Measurements from ENCODE around the gene KRTAP5-1.

Gene KRTAP5-1

DNA sequence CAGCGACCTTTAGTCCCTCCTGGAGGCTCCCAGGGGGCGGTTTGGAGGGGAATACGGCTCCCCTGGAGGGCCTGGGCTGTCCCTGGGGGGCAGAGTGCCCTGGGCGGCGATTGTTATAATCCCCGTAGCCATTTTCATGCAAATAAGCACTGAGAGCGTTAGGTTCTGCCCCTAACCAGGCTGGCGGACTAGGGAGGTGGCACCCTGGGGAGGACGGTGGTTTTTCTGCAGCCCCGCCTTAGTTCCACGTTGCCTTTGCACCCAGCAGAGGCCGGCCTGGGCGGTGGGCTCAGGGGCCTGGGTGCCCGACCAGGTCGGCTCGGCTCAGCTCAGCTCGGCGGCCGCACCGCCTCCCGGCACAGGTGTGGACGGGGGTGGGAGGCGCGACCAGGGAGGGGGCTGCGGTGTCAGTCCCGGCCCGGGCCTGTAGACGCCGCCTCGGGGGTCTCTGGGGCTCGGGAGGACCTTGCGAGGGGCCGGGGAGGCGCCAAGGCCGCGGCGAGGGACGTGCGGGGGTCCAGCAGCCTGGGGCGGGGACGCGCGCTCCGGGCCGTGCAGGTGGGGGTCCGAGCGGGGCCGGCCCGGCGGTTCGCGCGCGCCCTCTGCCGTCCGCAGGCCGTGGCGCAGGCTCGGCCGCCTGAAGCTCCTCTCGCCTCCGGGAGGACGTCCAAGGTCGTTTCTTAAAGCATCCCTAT is 10.7 kb downstream of the KRTAP5-1 start:
- Histone ChIP-seq H3K4me3 (ENCODE audit: low read length) (peak overlapping the region; percentile 47; the same call in 1 of the 2 replicates), H3K27me3 (replicated peaks; ENCODE audit: insufficient read depth, low read length) (peaks cover 88% of the 10 kb centered on the region), H2AFZ (ENCODE audit: low read length) (peak overlapping the region; percentile 66), H3K36me3 (replicated peaks; ENCODE audit: insufficient read depth, low read length) (no peaks in the 10 kb centered on the region), H4K20me1 (ENCODE audit: insufficient read depth, low read length) (no peaks in the 10 kb centered on the region), H3K4me1 (ENCODE audit: low read length) (no peaks in the 10 kb centered on the region), H3K9ac (ENCODE audit: low read length) (no peak overlapping the region), H3F3A (ENCODE audit: insufficient read depth, low read length) (0 out of 2 replicates have a peak, but pooled peaks cover 3% of the 10 kb centered on the region), H3K9me3 (replicated peaks; ENCODE audit: insufficient read depth, low read length) (no peaks in the 10 kb centered on the region), H3K9me2 (replicated peaks; ENCODE audit: insufficient read depth, low read length) (no peaks in the 10 kb centered on the region), H3K79me2 (ENCODE audit: low read length) (no peaks in the 10 kb centered on the region), H3K27ac (ENCODE audit: low read length) (no peak overlapping the region), H3K4me2 (ENCODE audit: low read depth, low read length) (peak overlapping the region; percentile 96)
- DNase-seq: peak; percentile 58
- no peak for TF ChIP-seq EZH2phosphoT487 (IDR thresholded peaks at IDR 0.05; ENCODE audit: low read length)
- TF ChIP-seq CTCF (IDR thresholded peaks at IDR 0.05; ENCODE audit: low read length): peak; percentile 54

DNA sequence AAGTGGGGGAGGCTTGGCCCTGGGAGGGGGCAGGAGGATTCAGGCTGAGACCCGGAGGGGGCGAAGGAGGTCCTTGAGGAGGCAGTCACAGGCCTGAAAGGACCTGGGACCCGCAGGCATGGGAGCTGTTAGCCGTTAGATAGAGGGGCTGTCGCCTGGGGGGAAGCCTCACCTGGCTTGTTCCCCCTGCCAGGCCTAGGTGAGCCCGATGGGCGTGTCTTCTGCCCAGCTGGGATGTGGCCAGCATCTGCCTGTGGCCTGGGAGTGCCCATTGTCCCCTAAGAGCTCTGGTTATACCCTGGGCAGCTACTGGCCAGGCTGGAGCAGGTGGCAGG is 11.2 kb downstream of the KRTAP5-1 start:
- no peak overlapping the region for H3K4me3 ChIP-seq (ENCODE audit: low read length)
- no peak overlapping the region for H3K27ac ChIP-seq (ENCODE audit: low read length)
- TF ChIP-seq EZH2 (optimal IDR thresholded peaks at IDR 0.05; ENCODE audit: low read depth, low read length) (no peak), CTCF (IDR thresholded peaks at IDR 0.05; ENCODE audit: low read length) (no peak), EZH2phosphoT487 (IDR thresholded peaks at IDR 0.05; ENCODE audit: low read length) (no peak)
- 0 out of 2 replicates have a peak, but pooled peaks cover 3% of the 10 kb centered on the region for H3F3A ChIP-seq (ENCODE audit: insufficient read depth, low read length)
- no peaks in the 10 kb centered on the region for H3K4me1 ChIP-seq (ENCODE audit: low read length)
- no peaks in the 10 kb centered on the region for H3K79me2 ChIP-seq (ENCODE audit: low read length)
- H3K9me3 ChIP-seq (replicated peaks; ENCODE audit: insufficient read depth, low read length): no peaks in the 10 kb centered on the region
- no peak overlapping the region for H3K9ac ChIP-seq (ENCODE audit: low read length)
- H4K20me1 ChIP-seq (ENCODE audit: insufficient read depth, low read length): no peaks in the 10 kb centered on the region
- H3K9me2 ChIP-seq (replicated peaks; ENCODE audit: insufficient read depth, low read length): no peaks in the 10 kb centered on the region
- H2AFZ ChIP-seq (ENCODE audit: low read length): no peak overlapping the region
- no peaks in the 10 kb centered on the region for H3K36me3 ChIP-seq (replicated peaks; ENCODE audit: insufficient read depth, low read length)
- H3K4me2 ChIP-seq (ENCODE audit: low read depth, low read length): peak overlapping the region; percentile 96
- peaks cover 86% of the 10 kb centered on the region for H3K27me3 ChIP-seq (replicated peaks; ENCODE audit: insufficient read depth, low read length)
- no peak for DNase-seq

GRCh38 chr11:1573077-1573902 is 11.8 kb downstream of the KRTAP5-1 start:
- peak overlapping the region; percentile 35; the same call in 1 of the 2 replicates for H3K4me3 ChIP-seq (ENCODE audit: low read length)
- TF ChIP-seq EZH2 (optimal IDR thresholded peaks at IDR 0.05; ENCODE audit: low read depth, low read length) (no peak), CTCF (IDR thresholded peaks at IDR 0.05; ENCODE audit: low read length) (no peak), EZH2phosphoT487 (IDR thresholded peaks at IDR 0.05; ENCODE audit: low read length) (no peak)
- H4K20me1 ChIP-seq (ENCODE audit: insufficient read depth, low read length): no peaks in the 10 kb centered on the region
- no peaks in the 10 kb centered on the region for H3K9me3 ChIP-seq (replicated peaks; ENCODE audit: insufficient read depth, low read length)
- H3K9ac ChIP-seq (ENCODE audit: low read length): no peak overlapping the region; the same call in 1 of the 2 replicates
- H3K36me3 ChIP-seq (replicated peaks; ENCODE audit: insufficient read depth, low read length): no peaks in the 10 kb centered on the region
- H3F3A ChIP-seq (ENCODE audit: insufficient read depth, low read length): 0 out of 2 replicates have a peak, but pooled peaks cover 3% of the 10 kb centered on the region
- H3K9me2 ChIP-seq (replicated peaks; ENCODE audit: insufficient read depth, low read length): no peaks in the 10 kb centered on the region
- no peak overlapping the region for H2AFZ ChIP-seq (ENCODE audit: low read length)
- no peaks in the 10 kb centered on the region for H3K79me2 ChIP-seq (ENCODE audit: low read length)
- no peaks in the 10 kb centered on the region for H3K4me1 ChIP-seq (ENCODE audit: low read length)
- H3K27me3 ChIP-seq (replicated peaks; ENCODE audit: insufficient read depth, low read length): peaks cover 85% of the 10 kb centered on the region
- H3K4me2 ChIP-seq (ENCODE audit: low read depth, low read length): peak overlapping the region; percentile 96; the same call in 1 of the 2 replicates
- no peak overlapping the region for H3K27ac ChIP-seq (ENCODE audit: low read length)
- DNase-seq: no peak

Measured in MM.1S (cell line).